OCI-LY7 (cell line): Measurements from ENCODE around the gene ZNF407.

Experiments used
- EZH2phosphoT487 ChIP-seq: fragments of 200-600 bp; sonication (generic); IDR thresholded peaks from 2 replicates; pipeline ENCODE4 v1.6.1; 2018; ENCODE audit warnings: low read depth, borderline replicate concordance, mild to moderate bottlenecking, mixed run types, antibody characterized with exemption, low read length, moderate library complexity, mixed read lengths
- TF ChIP-seq, protein P1 (sequence below): fragments of 200-600 bp; sonication (generic); conservative IDR thresholded peaks from 2 replicates; pipeline ENCODE4 v1.5.1; 2014; ENCODE audit warnings: mild to moderate bottlenecking, antibody characterized with exemption, low read length, moderate library complexity, mixed read lengths

DNA sequence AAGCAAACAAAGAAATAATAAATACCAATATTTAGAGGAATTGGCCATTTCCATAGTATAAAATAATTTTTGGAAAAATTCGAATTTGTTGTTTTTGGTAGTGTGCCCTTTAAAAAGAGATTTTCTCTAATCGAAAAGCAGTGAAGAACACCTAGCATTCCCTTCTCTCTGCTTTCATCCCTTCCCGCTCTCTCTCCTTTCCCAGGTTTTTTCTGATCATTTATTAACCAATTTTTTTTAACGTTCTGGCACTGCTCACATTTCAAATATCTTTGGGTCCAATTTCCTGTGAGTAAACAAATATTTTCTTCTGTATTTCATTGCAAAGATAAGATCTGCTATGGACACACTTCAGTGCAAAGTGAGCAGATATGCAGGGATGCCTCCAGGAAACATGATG is 101.2 kb downstream of the ZNF407 start:
- TF ChIP-seq, protein P1, sequence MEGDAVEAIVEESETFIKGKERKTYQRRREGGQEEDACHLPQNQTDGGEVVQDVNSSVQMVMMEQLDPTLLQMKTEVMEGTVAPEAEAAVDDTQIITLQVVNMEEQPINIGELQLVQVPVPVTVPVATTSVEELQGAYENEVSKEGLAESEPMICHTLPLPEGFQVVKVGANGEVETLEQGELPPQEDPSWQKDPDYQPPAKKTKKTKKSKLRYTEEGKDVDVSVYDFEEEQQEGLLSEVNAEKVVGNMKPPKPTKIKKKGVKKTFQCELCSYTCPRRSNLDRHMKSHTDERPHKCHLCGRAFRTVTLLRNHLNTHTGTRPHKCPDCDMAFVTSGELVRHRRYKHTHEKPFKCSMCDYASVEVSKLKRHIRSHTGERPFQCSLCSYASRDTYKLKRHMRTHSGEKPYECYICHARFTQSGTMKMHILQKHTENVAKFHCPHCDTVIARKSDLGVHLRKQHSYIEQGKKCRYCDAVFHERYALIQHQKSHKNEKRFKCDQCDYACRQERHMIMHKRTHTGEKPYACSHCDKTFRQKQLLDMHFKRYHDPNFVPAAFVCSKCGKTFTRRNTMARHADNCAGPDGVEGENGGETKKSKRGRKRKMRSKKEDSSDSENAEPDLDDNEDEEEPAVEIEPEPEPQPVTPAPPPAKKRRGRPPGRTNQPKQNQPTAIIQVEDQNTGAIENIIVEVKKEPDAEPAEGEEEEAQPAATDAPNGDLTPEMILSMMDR = no peak
- no peak for TF ChIP-seq EZH2phosphoT487
